GM04504 (cell line): ENCODE measurements around the gene SLC25A25.

ENCODE experiments used
- DNase-seq: peaks from one replicate; pipeline ENCODE4 v3.0.0-alpha.2; 2012; ENCODE audit warnings: low read depth

Gene SLC25A25

GRCh38 chr9:128072144-128073021 is 4.4 kb downstream of the SLC25A25 start:
- DNase-seq: peak; percentile 47

DNA sequence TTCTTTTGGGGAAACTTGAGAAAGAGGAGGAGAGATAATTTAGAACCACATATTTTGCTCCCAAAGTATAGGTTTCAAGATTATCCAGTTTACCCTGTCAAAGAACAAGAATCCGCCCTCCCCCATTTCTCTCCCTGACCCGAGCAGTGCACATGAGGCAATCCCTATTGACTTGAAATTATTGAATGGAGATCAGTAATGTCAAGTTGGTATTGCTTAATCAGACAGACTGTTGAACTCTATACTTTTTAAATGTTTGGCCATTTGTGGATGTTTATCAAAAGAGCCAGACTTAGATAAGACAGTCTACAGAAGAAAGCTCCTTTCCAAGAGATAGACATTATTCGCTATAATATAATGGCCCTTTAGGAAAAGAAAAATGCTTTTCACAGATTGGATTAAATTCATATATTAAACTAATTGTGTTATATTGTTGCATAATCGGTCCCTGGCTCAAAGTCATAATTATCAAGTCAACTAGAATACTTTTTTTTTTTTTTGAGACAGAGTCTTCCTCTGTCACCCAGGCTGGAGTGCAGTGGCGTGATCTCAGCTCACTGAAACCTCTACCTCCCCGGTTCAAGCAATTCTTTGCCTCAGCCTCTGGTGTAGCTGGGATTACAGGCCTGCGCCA is 5.3 kb downstream of the SLC25A25 start:
- DNase-seq: no peak

DNA sequence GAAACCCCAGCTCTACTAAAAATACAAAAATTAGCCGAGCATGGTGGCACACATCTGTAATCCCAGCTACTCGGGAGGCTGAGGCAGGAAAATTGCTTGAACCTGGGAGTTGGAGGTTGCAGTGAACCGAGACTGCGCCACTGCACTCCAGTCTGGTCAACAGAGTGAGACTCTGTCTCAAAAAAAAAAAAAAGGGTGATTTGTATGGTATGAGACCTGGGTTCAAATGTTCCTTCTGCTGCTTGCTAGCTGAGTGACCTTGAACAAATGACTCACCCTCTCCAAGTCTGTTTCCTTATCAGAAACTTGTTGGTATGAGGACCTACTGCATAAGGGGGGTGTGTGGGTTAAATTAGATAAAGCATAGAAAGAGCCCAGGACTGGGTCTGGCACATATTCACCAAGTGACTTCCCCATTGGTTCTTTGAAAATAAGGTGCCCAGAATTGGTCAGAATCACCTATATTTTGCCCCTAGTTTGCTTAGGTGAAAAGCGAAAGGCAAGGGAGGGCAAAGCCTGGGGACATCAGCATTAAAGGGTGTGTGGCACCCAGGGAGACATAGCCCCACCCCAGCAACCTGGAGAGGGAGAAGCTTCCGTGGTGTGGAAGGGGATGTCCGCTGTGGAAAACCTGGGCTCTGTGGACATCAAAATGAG is 9.9 kb downstream of the SLC25A25 start:
- no peak for DNase-seq

- DNase-seq: no peak
These were observed 10.7 kb downstream of the SLC25A25 start for GRCh38 chr9:128078504-128079434.

GRCh38 chr9:128080206-128080605 is 12.2 kb downstream of the SLC25A25 start:
- no peak for DNase-seq

DNA sequence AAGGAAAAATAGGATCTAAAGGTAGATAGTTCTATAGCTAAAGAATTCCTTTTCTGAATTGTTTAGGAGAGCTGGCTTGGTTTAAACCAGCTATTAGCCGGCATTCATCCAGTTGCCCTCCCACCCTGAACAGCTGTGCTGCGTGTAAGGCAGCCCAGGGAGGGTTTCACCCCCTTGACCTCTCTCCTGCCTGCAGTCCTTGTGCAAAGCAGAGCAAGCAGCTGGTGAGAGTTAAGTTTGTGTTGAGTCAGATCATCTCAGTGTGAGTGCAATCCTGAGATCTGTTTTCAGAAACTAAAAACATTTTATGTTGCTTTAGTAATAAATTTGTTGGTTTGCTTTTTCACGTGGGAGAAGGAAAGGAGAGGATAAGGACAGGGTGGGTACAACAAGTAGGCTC is 13.0 kb downstream of the SLC25A25 start:
- peak; percentile 90 for DNase-seq

GRCh38 chr9:128082151-128082550 is 14.1 kb downstream of the SLC25A25 start:
- no peak for DNase-seq

DNA sequence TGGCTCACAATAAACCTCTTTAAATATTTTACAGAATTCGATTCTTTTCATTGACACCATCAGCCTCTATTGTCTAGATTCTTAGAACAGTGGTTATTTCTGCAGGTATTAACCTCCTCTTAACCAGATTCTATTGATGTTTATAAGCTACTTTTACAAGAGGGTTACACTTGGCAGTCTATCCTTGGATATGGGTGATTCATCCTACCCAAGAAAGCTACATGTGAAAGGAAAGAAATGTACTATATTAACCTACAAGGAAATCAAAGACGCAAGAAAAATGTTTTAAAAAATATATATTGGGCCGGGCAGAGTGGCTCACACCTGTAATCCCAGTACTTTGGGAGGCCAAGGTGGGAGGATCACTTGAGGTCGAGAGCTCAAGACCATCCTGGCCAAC is 16.7 kb downstream of the SLC25A25 start:
- no peak for DNase-seq

DNA sequence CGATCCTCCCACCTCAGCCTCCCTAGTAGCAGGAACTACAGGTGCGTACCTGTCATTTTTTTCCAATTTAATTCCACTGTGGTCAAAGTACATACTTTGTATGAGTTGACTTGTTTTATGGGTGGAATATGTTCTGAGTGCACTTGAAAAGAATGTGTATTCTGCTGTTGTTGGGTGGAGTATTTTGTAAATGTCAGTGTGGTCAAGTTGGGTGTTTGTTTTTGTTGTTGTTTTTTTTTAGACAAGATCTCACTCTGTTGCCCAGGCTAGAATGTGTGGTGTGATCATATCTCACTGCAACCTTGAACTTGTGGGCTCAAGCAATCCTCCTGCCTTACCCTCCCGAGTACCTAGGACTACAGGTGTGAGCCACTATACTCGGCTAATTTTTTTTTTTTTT is 17.9 kb downstream of the SLC25A25 start:
- no peak for DNase-seq

GRCh38 chr9:128087262-128087661 is 19.2 kb downstream of the SLC25A25 start:
- DNase-seq: no peak

DNA sequence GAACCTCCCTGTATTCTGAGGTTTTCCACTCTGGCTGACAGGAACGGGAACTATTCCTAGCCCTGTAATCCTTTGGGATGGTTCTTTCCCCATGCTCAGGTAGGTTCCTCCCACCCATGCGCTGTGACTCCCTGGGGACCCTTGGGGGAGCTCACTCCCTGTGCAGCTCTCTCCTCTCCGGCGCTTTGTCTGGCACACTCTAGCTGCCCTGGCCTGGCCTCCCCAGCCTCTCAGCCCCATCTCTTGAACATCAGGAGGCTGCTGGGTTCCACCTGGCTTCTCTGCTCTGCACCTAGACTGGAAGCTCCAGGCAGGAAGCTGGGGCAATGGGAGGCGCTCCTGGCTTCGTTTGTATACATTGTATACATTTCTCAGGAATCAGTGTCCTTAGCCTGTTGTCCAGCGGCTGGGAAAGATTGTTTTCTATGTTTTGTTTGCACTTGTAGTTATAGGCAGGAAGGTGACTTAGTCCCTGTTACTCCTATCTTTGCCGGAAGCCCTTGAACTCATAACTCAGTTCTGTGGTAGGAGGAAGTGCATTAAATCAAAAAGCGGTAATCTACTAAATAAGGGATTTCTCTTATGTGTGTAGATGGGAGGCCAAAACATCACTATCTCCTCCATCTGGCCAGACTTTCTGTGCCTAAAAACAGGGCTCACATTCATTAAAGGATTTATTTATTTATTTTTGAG is 20.4 kb downstream of the SLC25A25 start:
- DNase-seq: no peak

DNA sequence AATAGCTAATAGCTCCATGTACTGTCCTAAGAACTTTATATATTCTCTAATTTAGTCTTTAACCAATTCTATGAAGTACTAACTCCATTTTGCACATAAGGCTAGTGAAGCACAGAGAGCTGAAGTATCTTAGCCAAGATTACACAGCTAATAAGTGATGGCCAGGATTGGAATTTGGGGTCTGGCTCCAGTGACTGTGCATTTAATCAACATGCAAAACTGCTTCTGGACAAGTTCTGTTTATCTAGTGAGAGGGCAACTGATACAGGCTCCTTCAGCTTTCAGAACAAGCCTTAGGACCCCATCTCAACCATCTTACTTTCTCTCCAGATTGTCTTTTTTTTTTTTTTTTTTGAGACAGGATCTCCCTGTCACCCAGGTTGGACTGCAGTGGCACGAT is 21.3 kb downstream of the SLC25A25 start:
- DNase-seq: no peak

- peak; percentile 87 for DNase-seq
These were observed 23.1 kb downstream of the SLC25A25 start for GRCh38 chr9:128091144-128091543.

DNA sequence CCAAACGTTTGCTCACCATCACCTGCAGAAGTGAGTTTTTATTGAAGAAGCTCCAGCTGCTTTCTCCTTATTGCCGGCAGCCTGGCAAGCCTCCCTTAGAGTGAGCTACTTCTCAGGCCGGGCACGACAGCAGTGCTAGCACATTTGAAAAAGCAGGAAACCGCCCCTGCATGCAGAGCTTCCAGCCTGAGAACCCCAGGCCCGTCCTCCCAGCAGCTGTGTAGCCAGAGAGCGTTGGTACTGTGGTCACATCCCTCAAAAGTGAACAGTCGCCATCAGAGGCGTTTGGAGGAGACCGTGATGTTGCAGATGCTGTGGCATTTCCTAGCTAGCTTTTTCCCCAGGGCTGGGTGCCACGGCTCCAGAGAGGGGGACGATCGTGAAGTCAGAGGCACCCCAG is 23.5 kb downstream of the SLC25A25 start:
- DNase-seq: no peak

DNA sequence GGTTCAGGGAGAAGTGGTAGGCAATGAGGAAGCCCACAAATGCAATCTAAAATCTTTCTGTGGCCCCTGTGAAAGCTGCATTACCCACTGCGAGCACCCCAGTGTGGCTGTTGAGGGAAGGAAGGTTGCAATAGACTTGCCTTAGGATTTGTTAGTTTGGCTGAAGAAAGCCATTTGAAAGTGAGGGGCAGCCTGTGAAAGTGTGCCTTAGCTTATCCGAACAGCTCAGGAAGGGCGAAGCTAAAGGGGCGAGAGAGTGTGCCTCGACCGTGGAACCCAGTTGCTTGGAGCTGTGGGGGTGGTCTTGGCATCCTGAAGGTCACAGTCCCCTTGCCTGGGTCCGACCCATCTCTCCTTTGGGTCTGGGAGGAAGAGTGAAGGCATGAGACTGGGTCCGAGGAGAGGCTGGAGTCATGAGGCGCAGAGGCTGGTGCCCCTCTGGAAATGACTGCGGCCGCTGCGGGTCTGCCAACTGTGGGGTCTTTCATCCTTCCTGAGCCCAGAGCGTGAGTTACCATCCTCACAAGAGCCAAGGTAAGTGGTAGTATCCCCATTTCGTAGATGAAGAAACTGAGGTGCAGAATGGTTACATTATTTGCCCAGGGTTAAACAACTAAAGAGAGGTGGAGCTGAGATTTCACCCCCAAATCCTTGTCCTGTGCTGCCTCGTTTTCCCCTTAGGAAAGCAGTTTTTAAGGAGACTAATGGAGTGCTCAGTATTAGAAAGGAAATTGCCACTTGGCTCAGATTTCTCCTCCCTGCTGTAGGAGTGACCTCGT is 24.4 kb downstream of the SLC25A25 start:
- no peak for DNase-seq

GRCh38 chr9:128093011-128093410 is 25.0 kb downstream of the SLC25A25 start:
- DNase-seq: no peak

GRCh38 chr9:128094166-128094949 is 26.3 kb downstream of the SLC25A25 start:
- peak; percentile 95 for DNase-seq

DNA sequence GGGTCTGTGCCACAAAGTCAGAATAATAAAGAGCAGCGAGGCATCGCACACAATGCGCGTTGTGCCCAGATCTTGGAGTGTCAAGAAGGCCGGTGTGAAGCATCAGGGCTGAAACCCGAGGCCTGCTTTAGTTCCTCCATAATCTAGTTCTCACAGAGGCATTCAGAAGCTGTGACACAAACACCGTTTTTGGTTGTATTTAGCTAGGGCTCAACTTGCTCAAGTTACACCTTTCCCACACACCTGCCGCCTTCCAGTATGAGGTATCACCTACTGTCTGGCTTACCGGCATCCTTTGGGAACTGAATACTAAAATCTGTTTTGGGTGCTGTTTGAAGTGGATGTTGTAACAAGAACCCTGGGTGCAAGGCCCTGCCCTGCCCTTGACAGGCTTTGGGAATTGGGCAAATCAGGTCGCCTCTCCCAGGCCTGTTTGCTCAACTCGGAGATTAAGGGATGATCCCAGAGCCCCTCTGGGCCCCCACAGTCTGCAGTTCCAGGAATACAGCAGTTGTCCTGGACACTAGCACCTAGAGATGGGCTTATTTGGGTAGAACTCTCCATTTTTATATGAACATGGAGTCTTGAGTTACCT is 27.0 kb downstream of the SLC25A25 start:
- DNase-seq: no peak
